Brain microvascular endothelial cell (primary cell): ENCODE data around the gene NKX2-1.
"Not testable (repeated sequence)": the region's sequence is repeated elsewhere in the genome, so short reads cannot be mapped to it uniquely, and the experiment has no call there.

Experiments
- DNase-seq: peaks from one replicate; pipeline ENCODE4 v3.0.0-alpha.2; 2020
- H3K27ac ChIP-seq: fragments of 250-450 bp; sonication (Bioruptor Pico); 2 replicates; pipeline ENCODE4 v1.5.1; 2020; ENCODE audit warnings: mild to moderate bottlenecking, moderate library complexity
- H3K27me3 ChIP-seq: fragments of 250-450 bp; sonication (Bioruptor Pico); replicated peaks from 2 replicates; pipeline ENCODE4 v1.5.1; 2020; ENCODE audit warnings: mild to moderate bottlenecking
- H3K36me3 ChIP-seq: fragments of 250-450 bp; sonication (Bioruptor Pico); replicated peaks from 2 replicates; pipeline ENCODE4 v1.5.1; 2020; ENCODE audit warnings: mild to moderate bottlenecking
- H3K4me3 ChIP-seq: 2 replicates; pipeline ENCODE4 v1.5.1; 2011; ENCODE audit warnings: low read depth, mild to moderate bottlenecking, control low read depth, low read length, moderate library complexity
- in situ Hi-C: cut with HindIII; loops from 2 replicates; pipeline ENCODE4 v1.10.0; 2017; ENCODE audit warnings: low sequenced_read_pairs, low pct_ligation_motif_present
- TF ChIP-seq, protein P1 (sequence below): IDR thresholded peaks from 2 replicates; pipeline ENCODE4 v1.5.1; 2011; ENCODE audit warnings: low read depth, mild to moderate bottlenecking, moderate library complexity, low read length, control low read depth, inconsistent platforms; ENCODE audit errors: missing control alignments

Gene NKX2-1

DNA sequence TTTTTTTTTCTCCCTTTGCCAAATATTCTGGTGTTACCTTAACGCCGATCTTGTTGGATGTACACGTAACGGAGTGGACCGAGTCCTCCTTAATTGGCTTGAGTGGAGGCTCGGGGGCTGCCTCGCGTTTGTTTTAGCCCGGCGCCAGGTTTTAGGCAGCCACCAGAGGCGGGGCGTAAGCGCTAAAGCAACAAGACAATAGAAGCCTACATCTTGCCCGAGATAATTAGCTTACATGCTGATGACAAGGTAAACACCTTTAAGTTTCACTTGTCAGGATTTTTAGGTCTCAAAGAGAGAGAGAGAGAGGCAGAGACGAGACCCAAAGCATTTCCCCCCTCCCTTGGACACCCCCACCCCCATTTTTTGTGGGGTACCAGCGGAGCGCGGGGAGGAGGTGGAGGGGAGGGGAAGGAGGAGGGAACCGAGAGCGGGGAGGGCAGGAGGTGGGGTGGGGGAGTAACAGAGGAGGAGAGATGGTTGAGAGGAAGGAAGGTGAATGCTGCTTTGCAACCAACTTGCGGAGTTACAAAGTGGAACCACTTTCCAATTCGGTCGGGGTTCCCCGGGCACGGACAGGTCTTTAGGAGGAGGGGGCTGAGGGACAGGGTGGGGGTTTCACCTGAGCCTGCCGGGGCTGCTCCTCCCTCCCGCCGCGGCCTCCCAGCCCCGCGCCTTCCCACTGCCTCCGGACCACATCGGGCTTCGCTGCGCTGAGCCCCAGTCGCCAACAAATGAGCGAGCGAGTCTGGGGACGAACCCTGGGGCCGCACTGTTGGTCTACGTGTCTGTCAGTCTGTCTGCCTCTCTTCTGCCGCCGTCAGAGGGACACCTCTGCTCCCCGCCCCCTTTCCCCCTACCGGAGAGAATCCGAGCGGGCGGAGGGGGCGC, at the start of gene NKX2-1:
Gene NKX2-1, minus strand, starts transcription at position 802 of the 891 bp plus-strand sequence. Its CDS starts 103 bp downstream, at position 699.
- Histone ChIP-seq H3K4me3 (no peak within 1 kb of the TSS), H3K27ac (no peak within 1 kb of the TSS), H3K36me3 (no peaks in the 10 kb centered on the region), H3K27me3 (peaks cover 95% of the 10 kb centered on the region)
- TF ChIP-seq, protein P1, sequence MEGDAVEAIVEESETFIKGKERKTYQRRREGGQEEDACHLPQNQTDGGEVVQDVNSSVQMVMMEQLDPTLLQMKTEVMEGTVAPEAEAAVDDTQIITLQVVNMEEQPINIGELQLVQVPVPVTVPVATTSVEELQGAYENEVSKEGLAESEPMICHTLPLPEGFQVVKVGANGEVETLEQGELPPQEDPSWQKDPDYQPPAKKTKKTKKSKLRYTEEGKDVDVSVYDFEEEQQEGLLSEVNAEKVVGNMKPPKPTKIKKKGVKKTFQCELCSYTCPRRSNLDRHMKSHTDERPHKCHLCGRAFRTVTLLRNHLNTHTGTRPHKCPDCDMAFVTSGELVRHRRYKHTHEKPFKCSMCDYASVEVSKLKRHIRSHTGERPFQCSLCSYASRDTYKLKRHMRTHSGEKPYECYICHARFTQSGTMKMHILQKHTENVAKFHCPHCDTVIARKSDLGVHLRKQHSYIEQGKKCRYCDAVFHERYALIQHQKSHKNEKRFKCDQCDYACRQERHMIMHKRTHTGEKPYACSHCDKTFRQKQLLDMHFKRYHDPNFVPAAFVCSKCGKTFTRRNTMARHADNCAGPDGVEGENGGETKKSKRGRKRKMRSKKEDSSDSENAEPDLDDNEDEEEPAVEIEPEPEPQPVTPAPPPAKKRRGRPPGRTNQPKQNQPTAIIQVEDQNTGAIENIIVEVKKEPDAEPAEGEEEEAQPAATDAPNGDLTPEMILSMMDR: no peak
- in situ Hi-C loops: no loop called here
- DNase-seq: no peak

DNA sequence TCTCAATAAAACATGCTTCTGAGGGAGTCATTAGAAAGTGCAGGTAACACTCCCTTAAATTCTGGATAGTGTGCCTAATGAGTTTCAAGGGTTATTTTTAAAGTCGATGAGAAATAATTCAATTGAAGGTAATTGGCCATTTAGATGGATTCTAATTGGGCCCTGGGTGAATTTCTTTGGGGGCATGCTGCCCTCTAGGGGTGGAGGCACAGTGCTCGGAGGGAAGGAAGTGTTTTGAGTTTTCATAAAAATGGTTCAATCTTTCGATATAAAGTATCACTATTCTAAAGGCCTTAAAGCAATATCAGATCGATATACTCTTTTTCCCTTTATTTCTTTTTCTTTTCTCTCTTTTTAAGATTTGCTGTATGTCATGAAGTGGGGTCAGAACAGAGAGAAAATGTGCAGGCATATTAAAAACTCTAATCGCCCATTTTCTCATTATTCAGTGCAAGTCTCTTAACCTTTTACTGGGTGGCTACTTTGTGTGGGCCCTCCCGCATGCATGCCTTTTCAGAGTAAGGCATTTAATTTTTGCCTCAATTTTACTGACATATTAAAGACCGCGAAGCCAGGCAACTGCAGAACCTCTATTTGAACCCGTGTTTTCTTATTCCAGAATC, 36.9 kb upstream of the NKX2-1 start:
- TF ChIP-seq, protein P1: peak; percentile 86
- no peak overlapping the region for H3K4me3 ChIP-seq
- in situ Hi-C loops: no loop called here
- H3K27ac ChIP-seq: no peak overlapping the region
- no peak for DNase-seq
- no peaks in the 10 kb centered on the region for H3K36me3 ChIP-seq
- H3K27me3 ChIP-seq: no peaks in the 10 kb centered on the region

DNA sequence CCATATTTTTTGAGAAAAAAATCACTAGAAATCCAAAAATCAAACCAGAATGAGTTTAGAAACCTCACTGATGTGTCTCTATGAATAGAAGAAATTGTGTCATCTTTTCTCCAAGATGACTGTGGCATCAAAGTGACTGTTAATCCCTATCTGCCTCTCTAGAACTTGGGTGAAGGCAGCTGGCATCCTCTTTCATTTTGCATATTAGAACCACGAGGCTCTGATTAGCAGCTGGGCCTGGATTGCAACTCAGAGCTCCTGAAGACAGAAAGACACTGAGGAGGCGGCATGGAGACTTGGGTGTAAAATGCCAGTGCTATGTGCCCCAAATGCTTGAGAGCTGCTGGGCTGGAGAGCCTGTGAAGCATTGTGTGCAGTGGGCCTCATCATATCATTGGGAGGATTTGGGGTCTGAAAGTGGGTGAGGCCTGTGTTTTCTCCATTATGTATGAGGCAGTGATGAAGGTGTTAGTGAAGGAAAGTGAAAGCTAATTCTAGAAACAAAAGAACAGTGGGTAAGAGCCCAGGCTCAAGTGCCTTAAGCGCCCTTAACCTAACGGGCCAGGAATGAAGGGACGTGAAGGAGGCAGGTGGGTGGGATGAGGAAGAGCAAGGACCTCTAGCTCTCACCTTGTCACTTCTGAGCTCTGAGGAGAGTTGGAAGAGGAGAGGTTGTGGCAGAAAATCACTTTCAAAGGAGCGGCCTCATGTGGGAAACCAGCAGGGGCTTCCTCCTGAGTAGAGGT, 36.1 kb upstream of the NKX2-1 start:
- H3K4me3 ChIP-seq: no peak overlapping the region
- H3K27me3 ChIP-seq: no peaks in the 10 kb centered on the region
- in situ Hi-C loops: no loop called here
- H3K36me3 ChIP-seq: no peaks in the 10 kb centered on the region
- no peak for DNase-seq
- no peak overlapping the region for H3K27ac ChIP-seq
- TF ChIP-seq, protein P1: no peak

DNA sequence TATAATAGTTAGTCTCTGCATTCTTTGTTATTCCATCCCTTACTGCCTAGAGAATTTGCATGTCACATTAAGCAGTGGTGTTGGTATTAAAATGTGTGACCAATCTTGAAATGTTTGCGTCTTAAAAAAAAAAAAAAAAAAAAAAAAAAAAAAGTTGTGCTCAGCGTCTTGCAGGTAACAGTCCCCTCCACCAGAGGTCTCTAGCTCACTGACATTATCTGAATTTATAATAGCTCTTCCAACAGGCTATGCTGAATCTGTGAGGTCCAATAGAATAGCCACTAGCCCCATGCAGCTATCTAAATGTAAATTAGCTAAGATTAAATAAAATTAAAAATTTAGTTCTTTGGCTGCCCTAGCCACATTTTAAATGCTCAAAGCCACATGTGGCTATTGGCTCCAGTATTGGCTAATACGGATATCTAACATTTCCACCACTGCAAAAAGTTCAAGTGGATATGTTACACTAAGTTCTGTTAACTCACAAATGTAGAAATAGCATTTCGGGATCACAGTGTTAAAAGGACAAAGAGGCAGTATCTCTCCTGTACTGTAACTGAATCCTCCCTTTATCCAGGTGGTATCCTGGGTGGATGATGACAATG, 33.7 kb upstream of the NKX2-1 start:
- TF ChIP-seq, protein P1: peak; percentile 78
- H3K4me3 ChIP-seq: no peak overlapping the region
- no peaks in the 10 kb centered on the region for H3K36me3 ChIP-seq
- H3K27me3 ChIP-seq: no peaks in the 10 kb centered on the region
- no peak overlapping the region for H3K27ac ChIP-seq
- in situ Hi-C loops: no loop called here
- DNase-seq: peak; percentile 25

DNA sequence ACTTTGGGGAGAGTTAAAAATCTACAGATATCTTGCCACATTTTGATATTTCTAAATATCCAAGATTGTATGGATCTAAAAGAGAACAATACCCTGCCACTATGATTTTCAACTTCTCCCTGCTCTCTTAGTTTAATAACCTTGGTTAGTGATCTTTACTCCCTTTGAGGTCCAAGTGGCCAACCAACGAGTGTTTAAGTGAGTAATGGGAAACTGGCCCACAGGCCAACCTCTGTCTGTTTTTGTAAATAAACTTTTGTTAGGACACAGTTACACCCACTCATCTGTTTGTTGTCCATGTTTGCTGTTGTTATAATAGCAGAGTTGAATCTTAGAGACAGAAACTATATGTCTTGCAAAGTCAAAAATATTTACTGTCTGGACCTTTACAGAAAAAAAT, 30.9 kb upstream of the NKX2-1 start:
- no peaks in the 10 kb centered on the region for H3K27me3 ChIP-seq
- H3K36me3 ChIP-seq: no peaks in the 10 kb centered on the region
- in situ Hi-C loops: no loop called here
- TF ChIP-seq, protein P1: no peak
- H3K4me3 ChIP-seq: no peak overlapping the region
- DNase-seq: no peak
- H3K27ac ChIP-seq: no peak overlapping the region

DNA sequence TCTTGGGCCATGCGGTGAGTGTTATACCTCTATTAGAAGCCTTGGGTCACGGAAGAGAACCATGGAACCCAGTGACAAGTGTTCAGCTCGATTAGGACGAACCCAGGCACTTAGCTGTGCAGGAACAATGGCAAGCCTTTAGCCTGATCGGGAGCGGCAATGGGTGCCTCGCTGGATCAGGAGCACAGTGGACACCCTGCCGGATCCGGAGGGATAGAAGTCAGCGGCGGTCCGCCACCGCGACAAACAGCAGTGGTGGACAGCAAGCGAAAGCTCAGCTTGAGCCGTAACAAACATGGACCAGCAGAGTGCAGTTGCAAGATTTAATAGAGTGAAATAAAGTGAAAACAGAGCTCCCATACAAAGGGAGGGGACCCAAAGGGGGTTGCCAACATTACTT, 24.2 kb upstream of the NKX2-1 start:
- H3K27me3 ChIP-seq, H3K27ac ChIP-seq, H3K36me3 ChIP-seq, DNase-seq, H3K4me3 ChIP-seq, in situ Hi-C loops: not testable (repeated sequence)
